ENCODE results near the gene PFDN1.

- no peak for TF ChIP-seq POLR2A (IDR thresholded peaks at IDR 0.05; ENCODE audit: low read depth, low read length)
- no peak for TF ChIP-seq POLR2AphosphoS5 (IDR thresholded peaks at IDR 0.05; ENCODE audit: low read depth, low read length)
- no peak for TF ChIP-seq TAF1 (IDR thresholded peaks at IDR 0.05; ENCODE audit: low read depth, low read length)
- no peak for TF ChIP-seq SPI1 (IDR thresholded peaks at IDR 0.05; ENCODE audit: low read depth, low read length)
- no peak for TF ChIP-seq POU2F2 (IDR thresholded peaks at IDR 0.05; ENCODE audit: low read depth, low read length)
These were observed 94.8 kb downstream of the PFDN1 start for GRCh38 chr5:140208065-140208464.

Measured in GM12891 (cell line).